ENCODE data around the gene RPL28.

GRCh38 chr19:55418185-55418584, 32.5 kb downstream of the RPL28 start:
- TF ChIP-seq CTCF (conservative IDR thresholded peaks at IDR 0.05; ENCODE audit: low read depth, low read length) (peak; percentile 97), EZH2phosphoT487 (IDR thresholded peaks at IDR 0.05; ENCODE audit: borderline replicate concordance, low read length) (no peak)
